GM06990 (cell line): ENCODE measurements around the gene MARK4.
"Not testable (repeated sequence)": the region's sequence is repeated elsewhere in the genome, so short reads cannot be mapped to it uniquely, and the experiment has no call there.

Experiments
- DNase-seq: peaks from one replicate; pipeline ENCODE4 v3.0.0-alpha.2; 2011; ENCODE audit not compliant: insufficient read length; ENCODE audit errors: extremely low read depth
- H3K27me3 ChIP-seq: replicated peaks from 2 replicates; pipeline ENCODE4 v1.6.0; 2011; ENCODE audit warnings: low read length; ENCODE audit not compliant: control insufficient read depth, insufficient read depth
- H3K36me3 ChIP-seq: 2 replicates; pipeline ENCODE4 v1.5.1; 2011; ENCODE audit warnings: low read length; ENCODE audit not compliant: control insufficient read depth, insufficient read depth
- H3K4me3 ChIP-seq: replicated peaks from 2 replicates; pipeline ENCODE4 v1.5.1; 2011; ENCODE audit warnings: low read depth, mild to moderate bottlenecking, control low read depth, low read length
- TF ChIP-seq, protein P1 (sequence below): IDR thresholded peaks from 2 replicates; pipeline ENCODE4 v1.5.1; 2011; ENCODE audit warnings: low read length, control low read depth, mild to moderate bottlenecking, inconsistent platforms; ENCODE audit not compliant: insufficient read depth, poor library complexity, severe bottlenecking

Gene MARK4

DNA sequence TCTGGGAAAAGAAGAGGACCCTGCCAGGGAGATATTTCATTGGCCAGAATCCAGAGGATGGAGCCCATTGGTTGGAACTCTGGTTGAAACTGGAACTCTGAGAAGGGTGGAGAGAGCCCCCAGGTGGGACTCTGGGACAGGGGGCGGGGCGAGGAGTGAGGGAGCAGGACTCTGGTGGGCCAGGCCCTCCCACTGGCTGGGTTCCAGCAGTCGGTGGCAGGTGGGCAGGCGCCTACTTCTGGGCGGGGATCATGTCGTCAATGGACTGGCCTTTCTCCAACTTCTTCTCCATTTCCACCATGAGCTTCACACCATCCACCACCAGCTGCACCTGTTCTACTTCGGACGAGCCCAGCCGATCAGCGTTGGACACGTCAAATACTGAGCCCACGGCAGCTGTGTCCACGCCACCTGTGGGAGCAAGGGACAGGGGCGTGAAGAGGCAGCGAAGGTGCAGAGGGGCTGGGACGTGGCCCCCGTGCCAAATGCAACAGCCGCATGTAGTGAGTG is 55.5 kb downstream of the MARK4 start:
- no peak for DNase-seq
- TF ChIP-seq, protein P1, sequence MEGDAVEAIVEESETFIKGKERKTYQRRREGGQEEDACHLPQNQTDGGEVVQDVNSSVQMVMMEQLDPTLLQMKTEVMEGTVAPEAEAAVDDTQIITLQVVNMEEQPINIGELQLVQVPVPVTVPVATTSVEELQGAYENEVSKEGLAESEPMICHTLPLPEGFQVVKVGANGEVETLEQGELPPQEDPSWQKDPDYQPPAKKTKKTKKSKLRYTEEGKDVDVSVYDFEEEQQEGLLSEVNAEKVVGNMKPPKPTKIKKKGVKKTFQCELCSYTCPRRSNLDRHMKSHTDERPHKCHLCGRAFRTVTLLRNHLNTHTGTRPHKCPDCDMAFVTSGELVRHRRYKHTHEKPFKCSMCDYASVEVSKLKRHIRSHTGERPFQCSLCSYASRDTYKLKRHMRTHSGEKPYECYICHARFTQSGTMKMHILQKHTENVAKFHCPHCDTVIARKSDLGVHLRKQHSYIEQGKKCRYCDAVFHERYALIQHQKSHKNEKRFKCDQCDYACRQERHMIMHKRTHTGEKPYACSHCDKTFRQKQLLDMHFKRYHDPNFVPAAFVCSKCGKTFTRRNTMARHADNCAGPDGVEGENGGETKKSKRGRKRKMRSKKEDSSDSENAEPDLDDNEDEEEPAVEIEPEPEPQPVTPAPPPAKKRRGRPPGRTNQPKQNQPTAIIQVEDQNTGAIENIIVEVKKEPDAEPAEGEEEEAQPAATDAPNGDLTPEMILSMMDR, result no peak
- Histone ChIP-seq H3K4me3 (no peak overlapping the region), H3K36me3 (no peaks in the 10 kb centered on the region), H3K27me3 (no peaks in the 10 kb centered on the region)

DNA sequence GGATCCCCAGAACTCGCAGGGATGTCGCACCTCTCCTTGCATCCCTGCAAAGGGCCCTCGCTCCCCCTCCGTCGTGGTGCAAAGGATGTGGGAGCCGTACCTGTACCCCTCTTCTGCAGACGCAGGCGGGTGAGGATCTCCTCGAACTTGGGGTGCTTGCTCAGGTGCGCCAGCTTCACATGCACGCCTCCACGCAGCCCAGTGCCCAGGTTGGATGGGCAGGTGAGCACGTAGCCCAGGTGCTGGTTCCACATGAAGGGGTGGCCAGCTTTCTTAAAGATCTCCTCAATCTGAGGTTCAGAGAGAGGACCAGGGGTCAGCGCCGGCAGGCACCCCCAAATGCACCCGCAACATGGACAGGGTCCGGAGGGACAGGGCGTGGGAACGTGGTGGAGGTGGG is 56.3 kb downstream of the MARK4 start:
- TF ChIP-seq, protein P1, result no peak
- Histone ChIP-seq H3K4me3 (no peak overlapping the region), H3K36me3 (no peaks in the 10 kb centered on the region), H3K27me3 (no peaks in the 10 kb centered on the region)
- no peak for DNase-seq

GRCh38 chr19:45309322-45309721 is 58.3 kb downstream of the MARK4 start:
- not testable (repeated sequence) for H3K27me3 ChIP-seq, H3K36me3 ChIP-seq, H3K4me3 ChIP-seq, DNase-seq

- no peak for DNase-seq
- TF ChIP-seq, protein P1, result no peak
- Histone ChIP-seq H3K4me3 (no peak overlapping the region), H3K36me3 (no peaks in the 10 kb centered on the region), H3K27me3 (no peaks in the 10 kb centered on the region)
Observed at GRCh38 chr19:45311621-45312020, 60.5 kb downstream of the MARK4 start.

DNA sequence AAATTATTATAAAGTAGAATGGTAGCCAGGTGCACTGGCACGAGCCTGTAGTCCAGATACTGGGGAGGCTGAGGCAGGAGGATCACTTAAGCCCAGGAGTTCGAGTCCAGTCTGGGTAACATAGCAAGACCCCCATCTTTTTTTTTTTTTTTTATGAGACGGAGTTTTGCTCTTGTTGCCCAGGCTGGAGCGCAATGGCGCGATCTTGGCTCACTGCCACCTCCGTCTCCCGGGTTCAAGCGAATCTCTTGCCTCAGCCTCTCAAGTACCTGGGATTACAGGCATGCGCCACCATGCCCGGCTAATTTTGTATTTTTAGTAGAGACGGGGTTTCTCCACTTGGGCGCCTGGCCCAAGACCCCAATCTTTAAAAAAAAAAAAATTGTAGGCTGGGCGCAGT is 61.2 kb downstream of the MARK4 start:
- not testable (repeated sequence) for H3K36me3 ChIP-seq, DNase-seq, H3K27me3 ChIP-seq, H3K4me3 ChIP-seq

DNA sequence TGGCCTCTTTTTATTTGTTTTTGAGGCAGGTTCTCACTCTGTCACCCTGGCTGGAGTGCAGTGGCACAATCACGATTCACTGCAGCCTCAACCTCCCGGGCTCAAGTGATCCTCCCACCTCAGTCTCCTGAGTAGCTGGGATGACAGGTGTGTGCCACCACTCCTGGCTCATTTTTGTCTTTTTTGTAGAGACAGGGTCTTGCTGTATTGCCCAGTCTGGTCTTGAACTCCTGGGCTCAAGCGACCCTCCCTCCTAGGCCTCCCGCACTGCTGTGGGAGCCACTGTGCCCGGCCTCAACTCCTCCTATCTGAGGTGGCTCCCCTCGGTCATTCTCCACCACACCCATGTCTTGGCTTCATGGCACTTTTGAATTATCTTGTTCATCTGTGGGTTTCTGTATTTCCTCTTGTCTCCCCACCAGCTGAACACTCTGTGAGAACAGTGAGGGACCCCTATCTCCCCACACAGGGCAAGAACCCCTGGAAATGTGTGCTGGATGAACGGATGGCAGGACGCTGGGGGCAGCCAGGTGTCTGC is 63.7 kb downstream of the MARK4 start:
- DNase-seq, result no peak
- no peaks in the 10 kb centered on the region for H3K36me3 ChIP-seq
- no peak overlapping the region for H3K4me3 ChIP-seq
- no peaks in the 10 kb centered on the region for H3K27me3 ChIP-seq
- TF ChIP-seq, protein P1, result no peak

- TF ChIP-seq, protein P1, result no peak
Observed at GRCh38 chr19:45315304-45315703, 64.2 kb downstream of the MARK4 start.

More at GRCh38 chr19:45315304-45315703, 64.2 kb downstream of the MARK4 start:
- Histone ChIP-seq H3K27me3 (no peaks in the 10 kb centered on the region), H3K4me3 (no peak overlapping the region), H3K36me3 (no peaks in the 10 kb centered on the region)
- DNase-seq, result no peak
